Trophoblast cell (in vitro differentiated cells and primary cell): ENCODE measurements around the gene ABCF2.

Source experiments
- DNase-seq, 2 donors: peaks; one replicate each; pipeline ENCODE4 v3.0.0-alpha.2; 2016
- H2AFZ ChIP-seq: 2 replicates; pipeline ENCODE4 v1.6.1; 2013; ENCODE audit warnings: low read length, moderate library complexity, mild to moderate bottlenecking; ENCODE audit not compliant: insufficient read depth, poor library complexity
- H2AK5ac ChIP-seq: 2 replicates; pipeline ENCODE4 v1.6.1; 2013; ENCODE audit warnings: mild to moderate bottlenecking, low read length
- H2BK120ac ChIP-seq: 2 replicates; pipeline ENCODE4 v1.6.1; 2013; ENCODE audit warnings: low read length, mild to moderate bottlenecking, moderate library complexity; ENCODE audit not compliant: insufficient read depth, poor library complexity
- H2BK12ac ChIP-seq: 2 replicates; pipeline ENCODE4 v1.6.1; 2013; ENCODE audit warnings: mild to moderate bottlenecking, low read length, moderate library complexity
- H2BK5ac ChIP-seq: 2 replicates; pipeline ENCODE4 v1.6.1; 2013; ENCODE audit warnings: low read length, low read depth, moderate library complexity, mild to moderate bottlenecking; ENCODE audit not compliant: poor library complexity
- H3K14ac ChIP-seq: 2 replicates; pipeline ENCODE4 v1.6.1; 2013; ENCODE audit warnings: mild to moderate bottlenecking, low read length
- H3K18ac ChIP-seq: 2 replicates; pipeline ENCODE4 v1.6.1; 2013; ENCODE audit warnings: mild to moderate bottlenecking, low read length
- H3K23ac ChIP-seq: 2 replicates; pipeline ENCODE4 v1.6.1; 2013; ENCODE audit warnings: low read length
- H3K27ac ChIP-seq: 2 replicates; pipeline ENCODE4 v1.5.1; 2013; ENCODE audit warnings: low read depth, mild to moderate bottlenecking, inconsistent platforms, low read length, moderate library complexity
- H3K27me3 ChIP-seq: 2 replicates; pipeline ENCODE4 v1.6.1; 2013; ENCODE audit warnings: inconsistent platforms, mild to moderate bottlenecking, low read length, moderate library complexity; ENCODE audit not compliant: insufficient read depth
- H3K36me3 ChIP-seq, 2 experiments: 1 replicate in 1 of 2; 2 replicates in 1 of 2; pipeline ENCODE4 v1.6.1; 2013; ENCODE audit warnings: low read length in 2 of 2, mild to moderate bottlenecking in 2 of 2, moderate library complexity in 1 of 2; ENCODE audit not compliant: insufficient read depth in 2 of 2, control insufficient read depth in 1 of 2
- H3K4ac ChIP-seq: 2 replicates; pipeline ENCODE4 v1.6.1; 2013; ENCODE audit warnings: low read depth, mild to moderate bottlenecking, low read length, moderate library complexity
- H3K4me1 ChIP-seq, 2 experiments: 1 replicate in 1 of 2; 2 replicates in 1 of 2; pipeline ENCODE4 v1.6.1; 2013; ENCODE audit warnings: low read length in 2 of 2, mild to moderate bottlenecking in 2 of 2, moderate library complexity in 1 of 2; ENCODE audit not compliant: insufficient read depth in 2 of 2, control insufficient read depth in 1 of 2
- H3K4me2 ChIP-seq: 2 replicates; pipeline ENCODE4 v1.6.1; 2013; ENCODE audit warnings: inconsistent platforms, mild to moderate bottlenecking, low read length, moderate library complexity
- H3K4me3 ChIP-seq: 2 replicates; pipeline ENCODE4 v1.5.1; 2013; ENCODE audit warnings: mild to moderate bottlenecking, low read depth, low read length, inconsistent platforms
- H3K79me1 ChIP-seq: one replicate; pipeline ENCODE4 v1.6.1; 2013; ENCODE audit warnings: low read length
- H3K79me2 ChIP-seq: 2 replicates; pipeline ENCODE4 v1.6.1; 2013; ENCODE audit warnings: low read length, mild to moderate bottlenecking; ENCODE audit not compliant: control insufficient read depth, insufficient read depth, poor library complexity
- H3K9ac ChIP-seq: 2 replicates; pipeline ENCODE4 v1.6.1; 2013; ENCODE audit warnings: mild to moderate bottlenecking, low read length
- H3K9me3 ChIP-seq: 2 replicates; pipeline ENCODE4 v1.6.1; 2013; ENCODE audit warnings: low read depth, mild to moderate bottlenecking, control low read depth, inconsistent platforms, low read length; ENCODE audit not compliant: insufficient read depth
- H4K12ac ChIP-seq: 2 replicates; pipeline ENCODE4 v1.6.1; 2013; ENCODE audit warnings: low read depth, mild to moderate bottlenecking, low read length, moderate library complexity
- H4K8ac ChIP-seq: 2 replicates; pipeline ENCODE4 v1.6.1; 2013; ENCODE audit warnings: low read depth, mild to moderate bottlenecking, low read length, moderate library complexity
- H4K91ac ChIP-seq: one replicate; pipeline ENCODE4 v1.6.1; 2013; ENCODE audit warnings: low read depth, mild to moderate bottlenecking, low read length, moderate library complexity
- WGBS: extraction: QIAGEN DNeasy Blood & Tissue Kit; methylation state at CpG from one replicate; pipeline ENCODE4 v1.1.7; 2013; ENCODE audit warnings: missing lambda C conversion rate; ENCODE audit not compliant: insufficient read length, insufficient coverage; ENCODE audit errors: extremely low coverage; 5-methylcytosine and 5-hydroxymethylcytosine counted together

Gene ABCF2

GRCh38 chr7:151191544-151191943, 35.5 kb downstream of the ABCF2 start:
- DNase-seq = peak in 1 of 2 donors; percentile 25
- no peak overlapping the region for H3K9ac ChIP-seq
- no CpG with 5 or more reads among the region's 12 CpGs for WGBS
- no peaks in the 10 kb centered on the region for H3K79me2 ChIP-seq
- no peak overlapping the region for H4K91ac ChIP-seq
- no peaks in the 10 kb centered on the region for H3K36me3 ChIP-seq
- H3K79me1 ChIP-seq = no peaks in the 10 kb centered on the region
- no peak overlapping the region for H4K8ac ChIP-seq
- H3K23ac ChIP-seq = no peak overlapping the region
- no peak overlapping the region for H2BK12ac ChIP-seq
- H3K4ac ChIP-seq = no peak overlapping the region
- H2BK120ac ChIP-seq = no peak overlapping the region
- no peak overlapping the region for H3K27ac ChIP-seq
- H3K9me3 ChIP-seq = no peaks in the 10 kb centered on the region
- H2AFZ ChIP-seq = no peak overlapping the region
- no peak overlapping the region for H2BK5ac ChIP-seq
- H3K14ac ChIP-seq = no peak overlapping the region
- H3K18ac ChIP-seq = no peak overlapping the region
- H2AK5ac ChIP-seq = no peak overlapping the region
- H3K4me3 ChIP-seq = no peak overlapping the region
- no peak overlapping the region for H3K4me2 ChIP-seq
- no peaks in the 10 kb centered on the region for H3K4me1 ChIP-seq
- no peaks in the 10 kb centered on the region for H3K27me3 ChIP-seq
- no peak overlapping the region for H4K12ac ChIP-seq

DNA sequence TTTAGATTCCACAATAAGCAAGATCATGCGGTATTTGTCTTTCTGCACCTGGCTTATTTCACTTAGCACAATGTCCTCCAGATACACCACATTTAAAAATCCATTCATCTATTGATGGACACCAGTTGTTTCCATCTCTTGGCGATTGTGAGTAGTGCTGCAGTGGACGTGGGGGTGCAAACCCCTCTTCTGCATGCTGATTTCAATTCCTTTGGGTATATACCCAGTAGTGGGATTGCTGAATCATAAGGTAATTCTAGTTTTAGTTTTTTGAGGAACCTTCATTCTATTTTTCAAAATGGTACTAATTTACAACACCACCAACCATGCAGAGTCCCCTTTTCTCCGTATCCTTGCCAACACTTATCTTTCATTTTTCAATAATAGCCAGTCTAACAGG, 38.0 kb downstream of the ABCF2 start:
- H3K79me1 ChIP-seq = no peaks in the 10 kb centered on the region
- no peak overlapping the region for H2BK12ac ChIP-seq
- H3K9ac ChIP-seq = no peak overlapping the region
- H2BK5ac ChIP-seq = no peak overlapping the region
- no peak overlapping the region for H3K18ac ChIP-seq
- H3K4me1 ChIP-seq = no peaks in the 10 kb centered on the region
- H3K27ac ChIP-seq = no peak overlapping the region
- WGBS = no CpG with 5 or more reads among the region's 4 CpGs
- no peaks in the 10 kb centered on the region for H3K79me2 ChIP-seq
- no peak overlapping the region for H3K4me3 ChIP-seq
- no peak overlapping the region for H3K4ac ChIP-seq
- H2AK5ac ChIP-seq = no peak overlapping the region
- no peak overlapping the region for H2BK120ac ChIP-seq
- no peaks in the 10 kb centered on the region for H3K9me3 ChIP-seq
- no peaks in the 10 kb centered on the region for H3K36me3 ChIP-seq
- DNase-seq = no peak
- H3K23ac ChIP-seq = no peak overlapping the region
- no peak overlapping the region for H3K14ac ChIP-seq
- H4K8ac ChIP-seq = no peak overlapping the region
- no peak overlapping the region for H3K4me2 ChIP-seq
- no peak overlapping the region for H4K91ac ChIP-seq
- H4K12ac ChIP-seq = no peak overlapping the region
- H2AFZ ChIP-seq = no peak overlapping the region
- H3K27me3 ChIP-seq = no peaks in the 10 kb centered on the region

- Histone ChIP-seq H3K27ac (no peak overlapping the region), H3K18ac (no peak overlapping the region), H2AK5ac (no peak overlapping the region), H3K4me1 (no peaks in the 10 kb centered on the region), H4K8ac (no peak overlapping the region), H2AFZ (no peak overlapping the region), H3K79me2 (no peaks in the 10 kb centered on the region), H2BK12ac (no peak overlapping the region), H2BK5ac (no peak overlapping the region), H3K4me2 (no peak overlapping the region), H3K27me3 (no peaks in the 10 kb centered on the region), H3K9ac (no peak overlapping the region), H3K23ac (no peak overlapping the region), H3K14ac (no peak overlapping the region), H4K91ac (no peak overlapping the region), H3K36me3 (no peaks in the 10 kb centered on the region), H4K12ac (no peak overlapping the region), H3K4ac (no peak overlapping the region), H3K4me3 (no peak overlapping the region), H2BK120ac (no peak overlapping the region), H3K79me1 (no peaks in the 10 kb centered on the region), H3K9me3 (no peaks in the 10 kb centered on the region)
- DNase-seq = no peak
- WGBS = no CpG with 5 or more reads among the region's 5 CpGs
These were observed 38.8 kb downstream of the ABCF2 start for GRCh38 chr7:151188252-151188542.

DNA sequence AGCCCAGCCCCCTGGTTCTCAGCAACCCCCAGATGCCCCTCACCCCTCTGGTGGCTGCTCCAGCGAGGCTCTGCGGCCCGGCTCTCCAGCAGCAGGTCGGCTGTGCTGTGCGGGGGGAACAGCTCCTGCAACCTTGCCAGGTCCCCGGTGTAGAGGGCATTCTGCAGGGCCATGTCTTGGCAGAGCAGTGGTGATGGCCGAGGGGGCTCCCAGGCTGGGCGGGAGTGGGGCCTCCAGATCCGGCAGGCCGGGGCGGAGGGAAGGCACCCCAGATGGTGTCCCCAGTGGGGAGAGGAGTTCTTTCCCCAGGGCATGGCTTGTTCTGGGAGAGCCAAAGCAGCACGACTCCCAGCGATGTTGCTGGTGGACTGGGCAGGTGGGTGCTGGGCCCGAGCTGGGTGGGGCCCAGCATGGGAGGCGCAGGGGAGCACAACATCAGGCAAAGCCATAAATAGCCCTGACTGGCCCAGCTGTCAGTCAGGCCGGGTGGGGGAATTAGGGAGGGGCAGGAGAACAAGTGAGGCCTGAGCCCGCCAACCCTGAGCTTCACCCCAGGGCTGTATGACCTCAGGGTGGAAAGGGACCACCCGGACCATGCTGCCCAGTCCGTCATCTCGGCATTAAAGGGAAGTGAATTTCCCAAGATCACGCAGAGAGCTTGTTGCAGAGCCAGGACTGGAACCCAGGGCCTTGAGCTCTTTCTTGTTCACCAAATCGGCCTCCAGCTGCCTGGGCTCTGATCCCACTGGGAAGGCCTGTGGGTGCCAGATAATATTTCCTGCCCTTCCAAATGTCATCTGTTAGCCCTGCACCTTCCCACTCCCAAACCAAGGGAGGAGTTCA, 39.4 kb downstream of the ABCF2 start:
- Histone ChIP-seq H3K4ac (no peak overlapping the region), H3K4me2 (no peak overlapping the region), H2BK12ac (no peak overlapping the region), H3K23ac (no peak overlapping the region), H3K79me2 (no peaks in the 10 kb centered on the region), H2AK5ac (no peak overlapping the region), H3K4me3 (no peak overlapping the region), H3K14ac (no peak overlapping the region), H3K36me3 (no peaks in the 10 kb centered on the region), H3K9ac (no peak overlapping the region), H3K27ac (no peak overlapping the region), H2BK5ac (no peak overlapping the region), H2AFZ (no peak overlapping the region), H3K9me3 (no peaks in the 10 kb centered on the region), H2BK120ac (no peak overlapping the region), H4K12ac (no peak overlapping the region), H3K4me1 (no peaks in the 10 kb centered on the region), H3K18ac (no peak overlapping the region), H3K27me3 (no peaks in the 10 kb centered on the region), H4K91ac (no peak overlapping the region), H4K8ac (no peak overlapping the region), H3K79me1 (no peaks in the 10 kb centered on the region)
- no CpG with 5 or more reads among the region's 22 CpGs for WGBS
- DNase-seq = no peak
